ENCODE results near the gene TMEM235. TPM values are rescaled to one million over a fixed set of nuclear protein-coding genes. Genes with fewer than 3 reads are reported as not detected.

TMEM235 gene
- total RNA-seq, 3 donors from 2014 or later: not detected

- peak; percentile 75 for ATAC-seq
- Histone ChIP-seq H3K9me3 (no peaks in the 10 kb centered on the region), H3K4me3 (no peak overlapping the region), H3K36me3 (ENCODE audit: low read depth) (no peaks in the 10 kb centered on the region), H3K4me1 (ENCODE audit: low read depth) (no peaks in the 10 kb centered on the region)
- intact Hi-C loops (cut with DNase I, micrococcal nuclease): no loop called here
- peak in 2 of 3 donors; percentile 20 to 62 for DNase-seq
- TF ChIP-seq, protein P1, sequence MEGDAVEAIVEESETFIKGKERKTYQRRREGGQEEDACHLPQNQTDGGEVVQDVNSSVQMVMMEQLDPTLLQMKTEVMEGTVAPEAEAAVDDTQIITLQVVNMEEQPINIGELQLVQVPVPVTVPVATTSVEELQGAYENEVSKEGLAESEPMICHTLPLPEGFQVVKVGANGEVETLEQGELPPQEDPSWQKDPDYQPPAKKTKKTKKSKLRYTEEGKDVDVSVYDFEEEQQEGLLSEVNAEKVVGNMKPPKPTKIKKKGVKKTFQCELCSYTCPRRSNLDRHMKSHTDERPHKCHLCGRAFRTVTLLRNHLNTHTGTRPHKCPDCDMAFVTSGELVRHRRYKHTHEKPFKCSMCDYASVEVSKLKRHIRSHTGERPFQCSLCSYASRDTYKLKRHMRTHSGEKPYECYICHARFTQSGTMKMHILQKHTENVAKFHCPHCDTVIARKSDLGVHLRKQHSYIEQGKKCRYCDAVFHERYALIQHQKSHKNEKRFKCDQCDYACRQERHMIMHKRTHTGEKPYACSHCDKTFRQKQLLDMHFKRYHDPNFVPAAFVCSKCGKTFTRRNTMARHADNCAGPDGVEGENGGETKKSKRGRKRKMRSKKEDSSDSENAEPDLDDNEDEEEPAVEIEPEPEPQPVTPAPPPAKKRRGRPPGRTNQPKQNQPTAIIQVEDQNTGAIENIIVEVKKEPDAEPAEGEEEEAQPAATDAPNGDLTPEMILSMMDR (IDR thresholded peaks at IDR 0.05): no peak
Measured at GRCh38 chr17:78226759-78227454, 4.5 kb upstream of the TMEM235 start.

GRCh38 chr17:78227455-78227916 lies 3.9 kb upstream of the TMEM235 start:
- ATAC-seq (no peak), DNase-seq (no peak)
- no peaks in the 10 kb centered on the region for H3K36me3 ChIP-seq (ENCODE audit: low read depth)
- no peak overlapping the region for H3K4me3 ChIP-seq
- TF ChIP-seq, protein P1 (IDR thresholded peaks at IDR 0.05): no peak
- intact Hi-C loops (cut with DNase I, micrococcal nuclease): no loop called here
- no peaks in the 10 kb centered on the region for H3K4me1 ChIP-seq (ENCODE audit: low read depth)
- H3K9me3 ChIP-seq: no peaks in the 10 kb centered on the region

DNA sequence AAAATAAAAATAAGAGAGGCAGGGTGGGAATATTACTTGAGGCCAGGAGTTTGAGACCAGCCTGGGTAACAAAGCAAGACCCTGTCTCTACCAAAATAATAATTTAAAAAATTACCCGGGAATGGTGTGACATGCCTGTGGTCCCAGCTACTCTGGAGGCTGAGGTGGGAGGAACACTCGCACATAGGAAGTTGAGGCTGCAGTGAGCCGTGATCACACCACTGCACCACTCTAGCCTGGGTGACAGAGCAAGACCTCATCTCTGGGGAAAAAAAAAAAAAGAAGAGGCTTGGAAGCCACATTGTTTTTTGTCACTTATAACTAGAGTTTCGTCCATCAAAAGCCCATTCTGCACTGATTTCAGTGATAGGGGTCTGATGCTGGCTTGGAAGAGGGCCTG lies 3.3 kb upstream of the TMEM235 start:
- Histone ChIP-seq H3K9me3 (no peaks in the 10 kb centered on the region), H3K4me1 (ENCODE audit: low read depth) (no peaks in the 10 kb centered on the region), H3K4me3 (no peak overlapping the region), H3K36me3 (ENCODE audit: low read depth) (no peaks in the 10 kb centered on the region)
- intact Hi-C loops (cut with DNase I, micrococcal nuclease): no loop called here
- DNase-seq (no peak), ATAC-seq (no peak)
- TF ChIP-seq, protein P1 (IDR thresholded peaks at IDR 0.05): no peak

DNA sequence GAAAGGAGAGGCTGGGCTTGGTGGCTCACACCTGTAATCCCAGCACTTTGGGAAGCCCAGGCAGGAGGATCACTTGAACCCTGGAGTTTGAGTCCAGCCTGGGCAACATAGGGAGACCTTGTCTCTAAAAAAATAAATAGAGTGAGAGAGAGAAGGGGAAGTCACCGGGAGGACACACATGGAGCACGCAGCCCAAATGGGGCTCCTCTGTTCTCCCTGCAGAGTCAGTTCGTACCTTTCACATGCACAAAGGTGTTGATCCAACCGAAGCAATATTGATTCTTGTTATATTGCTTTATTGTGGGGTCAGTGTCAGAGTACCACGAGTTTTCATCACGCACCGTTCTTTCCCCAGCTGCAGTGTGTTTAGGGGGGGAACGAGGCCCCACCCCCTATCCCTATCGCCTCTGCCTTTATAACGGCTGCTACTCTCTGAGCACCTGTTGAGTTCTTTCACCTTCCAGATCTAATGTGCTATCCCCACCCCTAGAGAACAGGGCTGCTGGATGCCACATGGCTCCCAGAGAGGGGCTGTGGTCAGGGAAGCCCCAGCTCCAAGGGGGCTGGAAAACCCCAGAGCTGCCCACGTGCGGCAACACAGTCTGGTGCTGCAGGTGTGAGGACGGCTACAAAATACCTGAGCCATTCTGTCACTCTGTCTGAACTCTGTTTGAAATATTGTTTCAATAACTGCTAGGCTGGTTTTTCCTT lies 1.0 kb upstream of the TMEM235 start:
- H3K9me3 ChIP-seq: no peaks in the 10 kb centered on the region
- no peaks in the 10 kb centered on the region for H3K4me1 ChIP-seq (ENCODE audit: low read depth)
- H3K36me3 ChIP-seq (ENCODE audit: low read depth): no peaks in the 10 kb centered on the region
- TF ChIP-seq, protein P1 (IDR thresholded peaks at IDR 0.05): no peak
- no peak overlapping the region for H3K4me3 ChIP-seq
- intact Hi-C loops (cut with DNase I, micrococcal nuclease): no loop called here
- no peak for DNase-seq
- no peak for ATAC-seq

- DNase-seq: no peak
- ATAC-seq: no peak
- Histone ChIP-seq H3K4me3 (no peak overlapping the region), H3K4me1 (ENCODE audit: low read depth) (no peaks in the 10 kb centered on the region), H3K9me3 (no peaks in the 10 kb centered on the region), H3K36me3 (ENCODE audit: low read depth) (no peaks in the 10 kb centered on the region)
- intact Hi-C loops (cut with DNase I, micrococcal nuclease): no loop called here
- TF ChIP-seq, protein P1 (IDR thresholded peaks at IDR 0.05): no peak
Measured at GRCh38 chr17:78231991-78232858, 794 bp downstream of the TMEM235 start.

Measured in mucosa of descending colon (tissue), 3 donors.